HUES64 (cell line): ENCODE results near the gene PLEKHF1.
"Not testable (repeated sequence)": the region's sequence is repeated elsewhere in the genome, so short reads cannot be mapped to it uniquely, and the experiment has no call there.

Experiments used
- H3K27ac ChIP-seq: 2 replicates; pipeline ENCODE4 v1.7.0; 2013; ENCODE audit warnings: low read depth, low read length, inconsistent platforms
- H3K27me3 ChIP-seq: 2 replicates; pipeline ENCODE4 v1.6.1; 2013; ENCODE audit warnings: mild to moderate bottlenecking, low read length; ENCODE audit not compliant: insufficient read depth
- H3K36me3 ChIP-seq: 2 replicates; pipeline ENCODE4 v1.6.1; 2013; ENCODE audit warnings: mild to moderate bottlenecking, low read length; ENCODE audit not compliant: insufficient read depth
- H3K4me1 ChIP-seq: 2 replicates; pipeline ENCODE4 v1.6.1; 2013; ENCODE audit warnings: mild to moderate bottlenecking, low read length, moderate library complexity; ENCODE audit not compliant: insufficient read depth
- H3K4me3 ChIP-seq: 2 replicates; pipeline ENCODE4 v1.5.1; 2013; ENCODE audit warnings: mild to moderate bottlenecking, low read length, moderate library complexity
- H3K9ac ChIP-seq: 2 replicates; pipeline ENCODE4 v1.6.1; 2013; ENCODE audit warnings: mild to moderate bottlenecking, low read depth, low read length
- H3K9me3 ChIP-seq: 2 replicates; pipeline ENCODE4 v1.6.1; 2013; ENCODE audit warnings: low read depth, low read length; ENCODE audit not compliant: insufficient read depth
- WGBS: fragments of 150-250, 120-280 bp; methylation state at CpG from one replicate; pipeline ENCODE4 v1.1.7; 2013; ENCODE audit warnings: missing lambda C conversion rate; 5-methylcytosine and 5-hydroxymethylcytosine counted together

Gene PLEKHF1

GRCh38 chr19:29624489-29625185 lies 40.6 kb upstream of the PLEKHF1 start:
- Histone ChIP-seq H3K27me3 (no peaks in the 10 kb centered on the region), H3K9me3 (no peaks in the 10 kb centered on the region), H3K36me3 (no peaks in the 10 kb centered on the region), H3K4me1 (no peaks in the 10 kb centered on the region), H3K9ac (no peak overlapping the region), H3K27ac (no peak overlapping the region), H3K4me3 (no peak overlapping the region)
- 88% methylated on average over 6 of the region's 6 CpGs for WGBS

DNA sequence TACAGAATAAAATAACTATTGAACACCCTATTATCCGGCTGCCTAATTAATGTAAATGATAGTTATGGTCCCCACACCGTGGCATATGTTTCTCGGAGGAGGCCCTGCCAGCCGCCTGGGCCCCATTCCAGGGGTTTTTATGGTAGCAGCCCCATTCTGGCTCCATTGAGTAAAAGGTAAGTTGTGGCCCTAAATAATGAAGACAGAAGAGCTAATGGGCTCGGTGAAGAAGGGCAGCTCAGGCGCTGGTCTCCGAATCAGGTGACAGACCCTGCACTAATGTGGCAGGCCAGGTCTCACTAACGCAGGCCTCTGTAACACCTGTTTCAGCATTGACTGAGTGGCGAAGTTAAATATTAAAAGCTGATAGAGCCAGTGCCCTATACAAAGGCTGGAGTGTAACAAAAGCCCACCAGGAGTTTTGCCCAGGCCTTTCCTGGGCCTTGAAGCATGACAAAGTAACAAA lies 40.0 kb upstream of the PLEKHF1 start:
- Histone ChIP-seq H3K4me3 (no peak overlapping the region), H3K27ac (peak overlapping the region; percentile 55; the same call in 1 of the 2 replicates)

DNA sequence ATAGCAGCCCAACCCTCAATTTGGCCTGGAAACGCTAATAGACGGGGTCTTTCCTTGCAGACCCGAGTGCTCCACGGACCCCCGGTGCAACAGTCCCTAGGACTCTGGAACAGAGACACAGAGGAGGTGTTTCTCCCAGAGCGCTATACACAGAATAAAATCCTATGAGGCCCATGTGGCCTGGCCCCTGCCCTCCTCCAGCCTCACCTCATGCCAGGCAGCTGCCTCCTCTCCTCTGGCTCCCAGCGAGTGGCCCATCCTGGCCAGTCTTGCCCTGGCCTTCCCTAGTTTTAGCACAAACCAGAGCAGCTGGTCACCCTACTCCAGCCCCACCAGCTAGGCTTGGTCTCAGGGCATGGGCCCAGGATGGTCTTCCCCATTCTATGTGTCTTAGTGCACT lies 38.9 kb upstream of the PLEKHF1 start:
- WGBS: 96% methylated on average over 7 of the region's 7 CpGs
- no peak overlapping the region for H3K27ac ChIP-seq
- H3K4me3 ChIP-seq: no peak overlapping the region
- no peaks in the 10 kb centered on the region for H3K4me1 ChIP-seq
- no peaks in the 10 kb centered on the region for H3K36me3 ChIP-seq
- no peaks in the 10 kb centered on the region for H3K27me3 ChIP-seq
- no peak overlapping the region for H3K9ac ChIP-seq
- H3K9me3 ChIP-seq: no peaks in the 10 kb centered on the region

More for the DNA sequence above, 40.0 kb upstream of the PLEKHF1 start:
- Histone ChIP-seq H3K27me3 (no peaks in the 10 kb centered on the region), H3K9me3 (no peaks in the 10 kb centered on the region), H3K36me3 (no peaks in the 10 kb centered on the region), H3K4me1 (no peaks in the 10 kb centered on the region), H3K9ac (no peak overlapping the region)
- WGBS: 83% methylated on average over 9 of the region's 9 CpGs

DNA sequence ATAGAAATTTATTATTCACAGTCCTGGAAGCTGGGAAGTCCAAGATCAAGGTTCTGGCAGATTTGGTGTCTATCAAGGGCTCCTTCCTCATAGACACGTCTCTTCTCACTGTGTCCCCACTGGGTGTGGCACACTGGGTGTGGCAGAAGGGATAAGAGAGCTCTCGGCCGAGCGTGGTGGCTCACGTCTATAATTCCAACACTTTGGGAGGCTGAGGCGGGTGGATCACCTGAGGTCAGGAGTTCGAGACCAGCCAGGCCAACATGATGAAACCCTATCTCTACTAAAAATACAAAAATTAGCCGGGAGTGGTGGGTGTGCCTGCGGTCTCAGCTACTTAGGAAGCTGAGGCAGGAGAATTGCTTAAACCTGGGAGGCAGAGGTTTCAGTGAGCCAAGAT lies 38.4 kb upstream of the PLEKHF1 start:
- WGBS: 96% methylated on average over 9 of the region's 9 CpGs
- H3K9ac ChIP-seq, H3K36me3 ChIP-seq, H3K9me3 ChIP-seq, H3K27me3 ChIP-seq, H3K4me1 ChIP-seq, H3K27ac ChIP-seq, H3K4me3 ChIP-seq: not testable (repeated sequence)

- no peak overlapping the region for H3K27ac ChIP-seq
- WGBS: 96% methylated on average over 16 of the region's 16 CpGs
- H3K27me3 ChIP-seq: no peaks in the 10 kb centered on the region
- H3K9ac ChIP-seq: no peak overlapping the region
- H3K9me3 ChIP-seq: no peaks in the 10 kb centered on the region
- no peaks in the 10 kb centered on the region for H3K4me1 ChIP-seq
- H3K4me3 ChIP-seq: no peak overlapping the region
- H3K36me3 ChIP-seq: no peaks in the 10 kb centered on the region
Observed at GRCh38 chr19:29628661-29629385, 36.4 kb upstream of the PLEKHF1 start.

DNA sequence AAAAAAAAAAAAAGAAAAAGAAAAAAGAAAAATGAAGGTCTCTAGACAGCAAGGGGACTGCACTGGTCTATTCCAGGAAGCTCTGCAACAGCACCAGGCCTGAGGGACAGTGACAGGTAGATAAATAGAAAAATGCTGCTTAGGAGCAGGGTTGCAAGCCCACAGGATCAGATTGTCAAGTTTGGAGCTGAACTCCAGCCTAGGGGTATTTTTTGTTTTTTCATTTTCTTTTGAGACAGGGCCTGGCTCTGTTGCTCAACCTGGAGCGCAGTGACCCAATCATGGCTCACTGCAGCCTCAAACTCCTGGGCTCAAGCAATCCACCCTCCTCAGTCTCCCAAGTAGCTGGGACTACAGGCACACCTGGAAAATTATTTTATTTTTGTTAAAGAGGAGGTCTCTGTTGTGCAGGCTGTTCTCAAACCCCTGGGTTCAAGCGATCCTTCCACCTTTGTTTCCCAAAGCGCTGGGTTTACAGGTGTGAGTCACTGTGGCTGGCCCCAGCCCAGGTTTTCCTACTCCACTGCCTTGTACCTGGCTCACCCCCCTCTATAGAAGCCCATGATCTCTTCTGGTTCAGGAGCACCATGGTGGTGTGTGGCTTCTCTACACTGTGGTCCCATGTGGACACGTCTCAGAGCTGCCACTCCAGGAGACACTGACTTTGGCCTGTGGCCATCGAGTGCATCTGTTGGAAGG lies 35.3 kb upstream of the PLEKHF1 start:
- Histone ChIP-seq H3K4me3 (no peak overlapping the region), H3K9ac (no peak overlapping the region), H3K27ac (no peak overlapping the region), H3K27me3 (no peaks in the 10 kb centered on the region), H3K4me1 (no peaks in the 10 kb centered on the region), H3K36me3 (no peaks in the 10 kb centered on the region), H3K9me3 (no peaks in the 10 kb centered on the region; the same call in 1 of the 2 replicates)
- WGBS: 96% methylated on average over 5 of the region's 5 CpGs

DNA sequence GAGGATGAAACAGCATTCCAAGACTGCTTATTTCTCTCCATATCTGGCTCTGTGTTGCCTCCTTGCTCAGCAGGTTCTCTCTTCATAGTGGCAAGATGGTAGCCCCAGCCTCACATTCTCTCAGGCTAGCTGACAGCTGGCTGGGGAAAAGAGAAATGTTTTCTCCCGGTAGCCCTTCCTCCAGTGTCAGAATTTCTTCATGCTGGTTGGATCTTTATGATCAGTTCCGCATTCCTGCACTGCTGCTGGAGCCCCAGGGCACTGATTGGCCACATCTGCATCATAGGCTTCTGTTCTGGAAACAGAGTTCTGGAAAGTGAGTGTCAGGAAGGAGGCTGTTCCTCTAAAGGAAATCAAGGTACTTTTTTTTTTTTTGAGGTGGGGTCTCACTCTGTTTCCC lies 34.6 kb upstream of the PLEKHF1 start:
- Histone ChIP-seq H3K36me3 (no peaks in the 10 kb centered on the region), H3K27ac (no peak overlapping the region), H3K9ac (no peak overlapping the region), H3K9me3 (no peaks in the 10 kb centered on the region; the same call in 1 of the 2 replicates), H3K4me1 (no peaks in the 10 kb centered on the region), H3K4me3 (no peak overlapping the region), H3K27me3 (no peaks in the 10 kb centered on the region)
- WGBS: 89% methylated on average over 2 of the region's 2 CpGs

- 90% methylated on average over 3 of the region's 3 CpGs for WGBS
Observed at GRCh38 chr19:29631450-29631849, 33.8 kb upstream of the PLEKHF1 start.

GRCh38 chr19:29634002-29634401 lies 31.3 kb upstream of the PLEKHF1 start:
- H3K27ac ChIP-seq: no peak overlapping the region
- H3K27me3 ChIP-seq: no peaks in the 10 kb centered on the region
- H3K36me3 ChIP-seq: no peaks in the 10 kb centered on the region
- H3K4me1 ChIP-seq: no peaks in the 10 kb centered on the region
- H3K9me3 ChIP-seq: no peaks in the 10 kb centered on the region; the same call in 1 of the 2 replicates
- 89% methylated on average over 2 of the region's 2 CpGs for WGBS
- no peak overlapping the region for H3K4me3 ChIP-seq
- no peak overlapping the region for H3K9ac ChIP-seq

More at GRCh38 chr19:29631450-29631849, 33.8 kb upstream of the PLEKHF1 start:
- H3K9ac ChIP-seq: no peak overlapping the region
- H3K27ac ChIP-seq: no peak overlapping the region
- no peaks in the 10 kb centered on the region; the same call in 1 of the 2 replicates for H3K9me3 ChIP-seq
- H3K36me3 ChIP-seq: no peaks in the 10 kb centered on the region
- H3K27me3 ChIP-seq: no peaks in the 10 kb centered on the region
- H3K4me3 ChIP-seq: no peak overlapping the region
- no peaks in the 10 kb centered on the region for H3K4me1 ChIP-seq

- H3K4me3 ChIP-seq: no peak overlapping the region
- no peaks in the 10 kb centered on the region; the same call in 1 of the 2 replicates for H3K9me3 ChIP-seq
- no peaks in the 10 kb centered on the region for H3K27me3 ChIP-seq
- H3K36me3 ChIP-seq: no peaks in the 10 kb centered on the region
- H3K9ac ChIP-seq: no peak overlapping the region
- no peaks in the 10 kb centered on the region for H3K4me1 ChIP-seq
- WGBS: 92% methylated on average over 6 of the region's 6 CpGs
- no peak overlapping the region for H3K27ac ChIP-seq
Observed at GRCh38 chr19:29634423-29635130, 30.7 kb upstream of the PLEKHF1 start.
